ENCODE measurements around the gene ABO.
"Not testable (repeated sequence)": the region's sequence is repeated elsewhere in the genome, so short reads cannot be mapped to it uniquely, and the experiment has no call there.

The ABO gene

DNA sequence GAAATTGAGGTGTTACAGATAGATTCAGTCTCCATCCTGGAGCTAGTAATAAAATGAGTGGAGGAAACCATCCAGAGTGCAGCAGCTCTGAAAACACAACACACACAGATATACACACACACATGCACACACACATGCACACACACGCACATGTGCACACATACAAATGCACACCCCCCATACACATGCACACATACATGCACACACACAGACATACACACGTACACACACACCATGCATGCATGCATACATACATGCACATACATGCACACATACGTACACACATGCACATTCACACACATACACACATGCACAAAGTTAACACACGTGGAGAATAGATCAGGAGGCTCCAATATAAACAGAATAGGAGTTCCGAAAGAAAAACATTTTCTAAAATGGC, 44.9 kb downstream of the ABO start:
- DNase-seq (ENCODE audit: low spot score): no peak
- in situ Hi-C loops (cut with MboI; ENCODE audit: low sequenced_read_pairs, unreplicated experiment): no loop called here
- TF ChIP-seq, protein P1, sequence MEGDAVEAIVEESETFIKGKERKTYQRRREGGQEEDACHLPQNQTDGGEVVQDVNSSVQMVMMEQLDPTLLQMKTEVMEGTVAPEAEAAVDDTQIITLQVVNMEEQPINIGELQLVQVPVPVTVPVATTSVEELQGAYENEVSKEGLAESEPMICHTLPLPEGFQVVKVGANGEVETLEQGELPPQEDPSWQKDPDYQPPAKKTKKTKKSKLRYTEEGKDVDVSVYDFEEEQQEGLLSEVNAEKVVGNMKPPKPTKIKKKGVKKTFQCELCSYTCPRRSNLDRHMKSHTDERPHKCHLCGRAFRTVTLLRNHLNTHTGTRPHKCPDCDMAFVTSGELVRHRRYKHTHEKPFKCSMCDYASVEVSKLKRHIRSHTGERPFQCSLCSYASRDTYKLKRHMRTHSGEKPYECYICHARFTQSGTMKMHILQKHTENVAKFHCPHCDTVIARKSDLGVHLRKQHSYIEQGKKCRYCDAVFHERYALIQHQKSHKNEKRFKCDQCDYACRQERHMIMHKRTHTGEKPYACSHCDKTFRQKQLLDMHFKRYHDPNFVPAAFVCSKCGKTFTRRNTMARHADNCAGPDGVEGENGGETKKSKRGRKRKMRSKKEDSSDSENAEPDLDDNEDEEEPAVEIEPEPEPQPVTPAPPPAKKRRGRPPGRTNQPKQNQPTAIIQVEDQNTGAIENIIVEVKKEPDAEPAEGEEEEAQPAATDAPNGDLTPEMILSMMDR (IDR thresholded peaks at IDR 0.05; ENCODE audit: borderline replicate concordance, control extremely low read depth, extremely low read depth, insufficient read depth, missing control alignments): no peak

DNA sequence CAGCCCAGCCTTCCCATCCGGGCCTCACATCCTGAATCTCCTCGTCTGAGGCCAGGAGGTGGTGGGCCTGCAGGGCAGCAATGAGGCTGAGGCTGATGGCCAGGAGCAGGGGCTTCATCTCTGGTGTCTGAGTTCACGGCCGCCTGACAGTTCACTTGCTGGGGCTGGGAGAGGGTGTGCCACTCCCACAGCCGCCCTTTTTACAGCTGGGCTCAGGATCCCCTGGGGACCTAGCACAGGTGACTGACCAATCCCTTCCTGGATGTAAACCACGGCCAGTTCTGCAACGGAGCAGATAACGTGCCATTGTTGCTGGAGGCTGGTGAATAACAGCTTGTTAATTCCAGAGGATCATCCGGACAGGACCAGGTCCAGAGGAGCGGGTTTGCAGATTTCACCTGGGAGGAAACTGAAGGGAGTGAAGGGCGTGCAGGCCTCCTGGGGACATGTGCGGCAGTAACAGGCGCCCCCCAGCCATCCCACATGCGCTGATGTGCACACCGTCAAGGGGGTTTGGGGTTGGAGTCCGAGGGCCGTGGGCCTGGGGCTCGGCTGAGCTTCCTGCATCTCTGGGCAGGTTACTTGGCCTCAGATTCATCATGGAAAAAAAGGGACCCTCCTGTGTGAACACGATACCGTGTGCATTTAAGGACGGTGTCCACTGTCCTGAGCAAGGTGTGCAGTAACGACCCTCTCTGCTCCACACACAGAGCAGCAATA, 46.4 kb downstream of the ABO start:
- DNase-seq (ENCODE audit: low spot score); in situ Hi-C loops (cut with MboI; ENCODE audit: low sequenced_read_pairs, unreplicated experiment): not testable (repeated sequence)

DNA sequence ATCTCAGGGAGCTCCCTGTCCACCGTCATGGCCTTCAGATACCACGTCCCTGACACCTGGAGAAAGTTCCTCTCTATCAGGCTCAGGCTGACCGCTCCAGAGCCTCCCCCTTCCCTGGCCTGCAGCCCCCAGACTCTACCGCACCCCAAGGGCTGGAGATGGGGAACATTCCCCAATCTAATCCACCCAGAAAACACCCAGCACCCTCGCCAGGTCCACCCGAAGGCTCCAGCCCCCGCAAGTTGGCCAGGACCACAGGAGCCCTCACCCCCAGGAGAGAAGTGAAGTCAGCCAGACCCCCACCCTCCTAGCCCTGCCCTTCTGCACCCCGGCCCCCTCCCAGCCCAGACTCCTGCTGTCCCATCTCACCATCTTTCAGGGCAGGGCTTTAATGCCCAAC, 47.0 kb downstream of the ABO start:
- in situ Hi-C loops (cut with MboI; ENCODE audit: low sequenced_read_pairs, unreplicated experiment); DNase-seq (ENCODE audit: low spot score): not testable (repeated sequence)

DNA sequence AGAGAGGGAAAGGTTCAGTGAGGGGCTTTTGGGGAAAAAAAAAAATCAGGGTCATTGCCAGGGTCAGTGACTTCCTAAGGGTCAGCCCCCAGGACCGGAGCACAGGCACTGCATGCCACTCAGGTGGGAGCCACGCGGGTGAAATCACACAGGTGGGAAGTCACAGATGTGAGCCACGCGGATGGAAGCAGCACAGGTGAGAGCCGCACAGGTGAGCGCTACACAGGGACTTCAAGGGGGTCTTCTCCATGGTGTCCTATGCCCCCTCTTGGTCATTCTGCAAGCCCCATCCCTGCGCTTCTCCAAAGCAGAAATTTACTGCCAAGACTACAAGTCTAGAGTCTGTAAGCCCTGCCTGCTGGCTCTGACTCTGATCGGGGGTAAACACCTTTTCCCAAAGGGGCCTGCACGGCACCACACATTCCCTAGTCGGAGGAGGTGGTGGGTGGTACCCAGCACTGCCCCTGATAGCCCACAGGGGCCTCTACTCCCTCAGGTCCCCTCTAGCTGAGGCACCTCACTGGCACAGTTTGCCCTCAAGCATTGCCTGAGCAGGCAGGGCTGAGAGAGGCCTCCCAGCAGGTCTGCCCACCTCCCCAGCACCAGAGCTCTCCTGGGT, 47.6 kb downstream of the ABO start:
- TF ChIP-seq, protein P1 (IDR thresholded peaks at IDR 0.05; ENCODE audit: borderline replicate concordance, control extremely low read depth, extremely low read depth, insufficient read depth, missing control alignments): no peak
- in situ Hi-C loops (cut with MboI; ENCODE audit: low sequenced_read_pairs, unreplicated experiment): no loop called here
- no peak for DNase-seq (ENCODE audit: low spot score)

DNA sequence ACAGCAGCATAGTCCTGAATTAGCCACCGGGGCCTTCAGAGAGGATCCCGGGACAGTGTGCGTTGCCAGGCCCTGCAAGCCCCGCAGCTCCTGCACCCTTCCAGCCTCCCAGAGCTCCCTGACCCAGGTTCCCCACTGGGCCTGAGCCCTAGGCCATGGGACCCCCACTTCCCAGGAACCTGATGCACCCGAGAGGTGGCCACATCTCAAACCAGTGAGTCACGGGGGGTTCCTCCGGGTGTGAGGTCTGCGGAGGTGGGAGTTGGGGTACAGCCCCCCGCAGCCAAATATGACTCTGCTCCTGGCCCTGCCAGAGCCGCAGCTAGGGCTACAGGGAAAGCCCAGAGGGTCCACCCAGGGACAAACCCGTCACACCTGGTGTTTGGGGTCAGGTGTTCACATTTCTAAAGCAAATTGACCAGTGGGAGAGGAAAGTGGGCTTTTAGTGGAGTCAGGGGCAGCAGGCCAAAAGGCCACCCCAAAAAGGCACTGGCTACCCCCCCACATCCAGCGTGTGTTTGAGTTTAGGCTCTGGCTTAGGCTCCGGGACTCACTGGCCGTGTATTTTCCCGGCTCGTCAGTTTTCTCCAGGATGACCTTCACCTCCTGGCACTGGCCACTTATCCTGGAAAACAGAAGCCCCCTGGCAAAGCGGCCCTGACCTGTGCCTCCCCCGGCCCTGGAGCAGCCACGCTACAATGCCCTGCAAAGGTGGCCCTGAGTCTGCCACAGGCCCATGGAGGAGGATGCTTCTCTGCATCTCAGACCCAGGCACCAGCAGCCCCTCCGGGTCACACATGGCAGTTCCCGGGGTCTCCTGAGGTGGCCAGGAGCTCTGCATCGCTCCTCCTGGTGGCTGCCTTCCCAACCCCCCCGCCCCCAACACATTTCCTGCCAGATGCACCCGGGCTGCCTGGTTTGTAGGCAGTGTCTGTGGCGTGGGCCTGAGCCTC, 48.5 kb downstream of the ABO start:
- no peak for DNase-seq (ENCODE audit: low spot score)
- in situ Hi-C loops (cut with MboI; ENCODE audit: low sequenced_read_pairs, unreplicated experiment): no loop called here
- TF ChIP-seq, protein P1 (IDR thresholded peaks at IDR 0.05; ENCODE audit: borderline replicate concordance, control extremely low read depth, extremely low read depth, insufficient read depth, missing control alignments): no peak

DNA sequence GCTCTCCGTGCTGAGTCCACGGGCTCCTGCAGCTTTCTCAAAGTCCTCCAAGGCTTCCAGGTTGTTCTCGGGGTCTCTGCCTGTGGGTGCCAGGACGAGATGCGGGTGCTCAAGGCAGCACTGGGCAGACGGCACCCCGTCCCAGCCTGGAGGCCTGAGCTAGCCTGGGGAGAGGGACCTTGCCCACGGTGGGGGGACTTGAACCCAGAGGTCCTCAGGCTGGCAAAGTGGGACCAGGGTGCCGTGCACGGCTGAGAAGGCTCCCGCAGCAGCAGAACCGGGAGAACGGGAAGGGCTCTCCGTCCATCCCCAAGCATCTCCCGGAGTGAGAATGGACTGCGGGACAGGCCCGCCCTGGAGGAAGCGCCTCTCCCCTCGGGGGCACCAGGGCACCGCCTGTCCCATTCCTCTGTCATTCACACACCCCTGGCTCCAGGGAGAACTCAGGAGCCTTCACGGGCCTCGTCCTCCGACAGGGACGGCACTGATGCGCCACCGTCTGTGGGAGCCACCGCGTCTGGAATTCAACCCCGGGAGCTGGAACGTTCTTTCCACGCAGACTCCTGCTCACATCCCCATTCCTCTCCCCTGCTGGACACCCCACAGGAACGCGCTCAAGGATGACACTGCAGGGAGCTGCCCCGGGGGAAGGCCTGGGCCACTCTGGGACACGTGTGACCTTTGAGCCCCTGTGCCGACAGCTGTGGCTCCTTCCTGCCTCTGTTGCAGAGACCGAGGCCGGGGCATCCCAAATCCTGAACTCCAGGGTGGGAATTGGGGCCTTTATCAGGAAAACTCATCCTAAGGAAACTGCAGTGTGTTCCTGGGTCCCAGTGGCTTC, 49.6 kb downstream of the ABO start:
- TF ChIP-seq, protein P1 (IDR thresholded peaks at IDR 0.05; ENCODE audit: borderline replicate concordance, control extremely low read depth, extremely low read depth, insufficient read depth, missing control alignments): no peak
- no peak for DNase-seq (ENCODE audit: low spot score)
- in situ Hi-C loops (cut with MboI; ENCODE audit: low sequenced_read_pairs, unreplicated experiment): no loop called here

DNA sequence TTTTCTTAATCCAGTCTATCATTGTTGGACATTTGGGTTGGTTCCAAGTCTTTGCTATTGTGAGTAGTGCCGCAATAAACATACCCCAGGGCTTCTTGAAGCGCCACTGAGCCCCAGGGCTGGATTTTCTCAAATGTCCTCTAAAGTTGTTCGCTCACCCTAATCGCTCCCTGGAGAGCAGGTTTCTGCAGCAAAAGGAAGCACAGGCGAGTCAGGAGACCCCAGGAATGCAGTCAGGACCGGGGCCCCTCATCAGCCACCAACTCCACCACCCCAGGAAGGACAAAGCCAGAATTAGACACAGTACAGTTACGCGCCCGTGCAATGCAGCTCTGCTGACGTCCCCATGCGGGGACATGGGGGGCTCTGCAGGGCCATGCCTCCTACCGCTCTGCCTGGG, 50.2 kb downstream of the ABO start:
- TF ChIP-seq, protein P1 (IDR thresholded peaks at IDR 0.05; ENCODE audit: borderline replicate concordance, control extremely low read depth, extremely low read depth, insufficient read depth, missing control alignments): no peak
- in situ Hi-C loops (cut with MboI; ENCODE audit: low sequenced_read_pairs, unreplicated experiment): no loop called here
- no peak for DNase-seq (ENCODE audit: low spot score)

DNA sequence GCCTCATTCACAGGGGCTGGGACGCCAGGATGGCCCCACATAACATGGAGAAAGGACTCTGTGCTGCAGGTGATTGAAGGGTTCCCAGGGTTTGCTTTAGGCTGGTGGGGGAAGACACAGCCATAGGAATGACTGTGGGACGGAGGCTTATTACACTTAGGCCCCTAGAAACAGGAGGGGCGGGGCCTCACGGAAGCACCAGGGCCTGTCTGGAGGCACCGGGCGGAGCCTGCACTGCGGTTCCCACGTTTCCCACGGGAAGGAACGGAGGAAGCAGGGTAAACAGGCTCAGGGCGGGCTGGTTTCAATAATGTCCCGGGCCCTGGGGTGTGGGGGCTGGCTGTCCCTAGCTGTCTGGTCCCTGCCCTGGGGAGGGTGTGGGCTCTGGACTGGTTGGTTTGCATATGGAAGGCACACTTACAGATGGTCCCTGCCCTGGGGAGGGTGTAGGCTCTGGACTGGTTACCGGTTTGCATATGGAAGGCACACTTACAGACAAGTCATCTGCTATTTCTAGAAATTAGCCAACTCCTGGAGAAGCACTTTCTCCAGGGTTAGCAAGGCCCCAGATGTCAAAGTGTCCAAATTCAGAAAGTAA, 51.7 kb downstream of the ABO start:
- DNase-seq (ENCODE audit: low spot score); in situ Hi-C loops (cut with MboI; ENCODE audit: low sequenced_read_pairs, unreplicated experiment): not testable (repeated sequence)

DNA sequence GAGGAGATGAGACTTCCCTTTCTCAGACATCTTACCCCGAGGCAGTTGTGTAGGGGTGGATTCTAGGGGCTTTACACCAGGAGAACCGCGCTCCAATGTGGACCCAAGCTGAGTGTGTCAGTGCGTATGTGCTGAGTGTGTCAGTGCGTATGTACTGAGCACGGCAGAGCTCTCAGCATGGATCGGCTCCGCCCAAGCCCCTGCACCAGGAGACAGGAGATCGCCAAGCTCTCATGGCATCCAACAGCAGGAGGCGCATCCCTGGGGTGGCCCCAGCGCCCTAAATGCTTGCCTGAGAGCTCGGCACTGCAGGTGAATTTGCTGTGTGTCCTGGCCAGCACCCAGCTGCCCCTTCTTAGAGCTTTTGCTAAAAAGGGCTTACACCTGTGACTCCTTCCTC, 53.0 kb downstream of the ABO start:
- DNase-seq (ENCODE audit: low spot score); in situ Hi-C loops (cut with MboI; ENCODE audit: low sequenced_read_pairs, unreplicated experiment): not testable (repeated sequence)

Data from GM13976 (cell line).